Panc1 (cell line): ENCODE measurements around the gene TMEM132E.

ENCODE experiments used
- CTCF ChIP-seq: fragments of 450-650 bp; IDR thresholded peaks from 2 replicates; pipeline ENCODE4 v1.5.1; 2017; ENCODE audit warnings: mild to moderate bottlenecking
- POLR2AphosphoS5 ChIP-seq: IDR thresholded peaks from 2 replicates; pipeline ENCODE4 v1.6.1; 2012; ENCODE audit warnings: mild to moderate bottlenecking, low read depth, low read length, moderate library complexity
- REST ChIP-seq, 2 experiments: IDR thresholded peaks; 2 replicates each; pipeline ENCODE4 v1.6.1; 2011 to 2012; ENCODE audit warnings: low read depth in 2 of 2, control low read depth in 1 of 2, low read length in 1 of 2, mild to moderate bottlenecking in 1 of 2, moderate library complexity in 1 of 2; ENCODE audit not compliant: insufficient read depth in 1 of 2
- SIN3A ChIP-seq: IDR thresholded peaks from 2 replicates; pipeline ENCODE4 v1.6.1; 2012; ENCODE audit warnings: low read depth, mild to moderate bottlenecking, low read length, moderate library complexity, borderline replicate concordance; ENCODE audit not compliant: insufficient read depth
- TCF7L2 ChIP-seq: IDR thresholded peaks from 2 replicates; pipeline ENCODE4 v1.6.1; 2011; ENCODE audit warnings: mild to moderate bottlenecking, low read depth, low read length, inconsistent platforms

GRCh38 chr17:34601416-34601815 is 22.0 kb downstream of the TMEM132E start:
- TF ChIP-seq CTCF (no peak), POLR2AphosphoS5 (no peak), REST (IDR thresholded peaks at IDR 0.05; ENCODE audit: insufficient read depth in 1 of 2, low read depth in 2 of 2, low read length in 1 of 2) (no peak), TCF7L2 (no peak), SIN3A (no peak)
